ENCODE data around the gene ARHGAP10.
"Not testable (repeated sequence)": the region's sequence is repeated elsewhere in the genome, so short reads cannot be mapped to it uniquely, and the experiment has no call there.

ARHGAP10 gene

GRCh38 chr4:147991543-147992283 lies 259.8 kb downstream of the ARHGAP10 start:
- DNase-seq (ENCODE audit: low spot score), result no peak

DNA sequence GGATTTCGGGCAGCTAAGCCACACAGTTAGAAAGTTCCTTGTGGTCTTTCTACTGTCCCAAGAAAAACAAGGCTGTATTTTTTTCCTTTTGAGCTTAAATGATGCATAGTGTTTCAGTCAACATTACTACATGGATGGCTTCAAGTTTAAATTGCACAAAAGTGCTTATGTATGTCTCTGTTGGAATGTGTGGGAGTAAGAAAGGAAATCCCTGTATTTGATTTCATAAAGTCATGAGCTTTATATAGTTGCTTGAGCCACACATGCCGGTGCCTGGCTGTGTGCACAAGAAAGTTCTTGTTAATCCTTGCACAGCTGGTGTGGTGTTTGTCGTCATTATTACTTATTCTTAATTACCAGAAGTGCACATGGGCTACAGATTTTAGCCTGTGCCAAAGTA lies 262.2 kb downstream of the ARHGAP10 start:
- no peak for DNase-seq (ENCODE audit: low spot score)

DNA sequence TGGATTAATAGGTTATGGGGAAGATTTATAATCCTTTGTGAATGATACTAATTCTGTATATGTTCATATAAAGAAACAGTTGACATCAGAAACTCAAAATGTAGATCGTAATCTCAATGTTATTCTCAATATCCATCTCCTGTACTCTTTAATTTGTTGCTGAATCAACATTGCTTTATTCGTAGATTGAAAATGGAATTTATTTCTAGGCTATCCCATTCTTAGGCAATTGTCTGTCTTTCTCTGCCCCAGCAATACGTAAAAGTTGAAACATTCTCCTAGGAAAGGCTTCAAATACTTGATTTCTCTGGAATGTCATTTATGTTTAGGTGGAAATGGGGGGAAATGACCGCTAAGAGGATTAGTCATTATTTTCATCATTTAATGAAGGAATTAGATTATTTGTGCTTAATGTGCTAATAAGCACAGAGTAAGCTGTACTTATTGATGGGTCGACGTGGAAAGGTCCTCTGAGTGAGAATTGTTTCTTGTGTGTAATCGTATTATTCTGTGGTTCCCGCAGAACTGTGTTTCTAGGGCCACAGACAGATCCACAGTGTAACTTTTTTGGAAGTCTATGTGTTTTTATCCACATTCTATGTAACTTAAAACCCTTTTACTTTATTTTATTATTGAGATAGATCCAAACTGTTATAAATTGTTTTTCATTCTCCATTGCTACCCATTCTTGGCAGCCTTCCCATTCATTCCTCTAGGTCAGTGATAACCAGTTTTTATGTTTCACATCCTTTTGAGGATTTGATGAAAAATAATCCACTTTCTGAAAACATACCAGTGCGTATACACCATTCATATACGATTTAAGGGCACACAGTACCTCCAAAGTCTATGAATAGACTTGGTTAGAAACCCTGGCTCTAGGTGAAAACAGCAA lies 262.9 kb downstream of the ARHGAP10 start:
- DNase-seq (ENCODE audit: low spot score), result no peak

GRCh38 chr4:147996859-147997258 lies 265.0 kb downstream of the ARHGAP10 start:
- no peak for DNase-seq (ENCODE audit: low spot score)

DNA sequence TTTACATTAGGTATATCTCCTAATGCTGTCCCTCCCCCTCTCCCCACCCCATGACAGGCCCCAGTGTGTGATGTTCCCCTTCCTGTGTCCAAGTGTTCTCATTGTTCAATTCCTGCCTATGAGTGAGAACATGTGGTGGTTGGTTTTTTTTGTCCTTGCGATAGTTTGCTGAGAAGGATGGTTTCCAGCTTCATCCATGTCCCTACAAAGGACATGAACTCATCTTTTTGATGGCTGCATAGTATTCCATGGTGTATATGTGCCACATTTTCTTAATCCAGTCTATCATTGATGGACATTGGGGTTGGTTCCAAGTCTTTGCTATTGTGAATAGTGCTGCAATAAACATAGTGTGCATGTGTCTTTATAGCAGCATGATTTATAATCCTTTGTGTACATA lies 268.1 kb downstream of the ARHGAP10 start:
- DNase-seq (ENCODE audit: low spot score), result not testable (repeated sequence)

GRCh38 chr4:148004228-148004857 lies 272.5 kb downstream of the ARHGAP10 start:
- DNase-seq (ENCODE audit: low spot score), result no peak

DNA sequence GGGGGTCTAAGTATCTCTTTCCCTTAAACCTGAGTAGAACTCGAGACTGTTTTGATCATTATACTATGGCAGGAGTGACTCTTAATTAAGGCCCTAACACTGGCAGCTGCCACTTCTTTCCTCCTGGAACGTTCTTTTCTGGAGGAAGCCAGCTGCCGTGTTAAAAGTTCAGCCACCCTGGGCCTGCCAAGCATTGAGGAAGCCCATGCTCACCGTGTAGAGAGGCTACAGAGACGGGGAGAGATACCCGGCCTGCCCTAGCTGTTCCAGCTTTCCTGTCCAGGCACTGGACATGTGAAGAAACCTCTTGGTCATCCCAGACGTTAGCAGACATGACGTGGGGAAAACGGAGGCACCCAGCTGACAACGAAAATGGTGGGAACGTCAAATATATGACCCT lies 274.1 kb downstream of the ARHGAP10 start:
- no peak for DNase-seq (ENCODE audit: low spot score)

GRCh38 chr4:148007314-148007760 lies 275.4 kb downstream of the ARHGAP10 start:
- no peak for DNase-seq (ENCODE audit: low spot score)

DNA sequence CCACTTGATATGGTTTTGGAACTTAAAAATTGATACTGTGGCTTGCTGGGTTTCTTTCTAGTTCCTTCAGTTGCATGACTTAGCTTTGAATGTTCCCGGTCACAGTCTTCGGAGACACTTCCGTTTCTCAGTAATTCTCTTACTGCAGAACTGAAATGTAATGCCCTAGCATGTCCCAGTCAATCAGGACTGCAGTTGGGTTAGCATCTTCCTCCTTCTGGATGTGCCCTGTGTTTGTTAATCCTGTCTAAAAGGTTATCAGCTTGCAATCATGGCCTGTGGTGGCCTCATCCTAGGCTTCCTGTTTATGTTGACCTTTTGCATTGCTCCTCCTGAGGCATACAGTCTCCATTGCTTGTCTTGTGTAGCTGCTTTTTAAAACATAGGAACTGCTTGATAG lies 275.9 kb downstream of the ARHGAP10 start:
- DNase-seq (ENCODE audit: low spot score), result no peak

GRCh38 chr4:148015058-148015457 lies 283.2 kb downstream of the ARHGAP10 start:
- DNase-seq (ENCODE audit: low spot score), result no peak

- DNase-seq (ENCODE audit: low spot score), result no peak
Measured at GRCh38 chr4:148015468-148015867, 283.6 kb downstream of the ARHGAP10 start.

GRCh38 chr4:148016063-148016637 lies 284.3 kb downstream of the ARHGAP10 start:
- DNase-seq (ENCODE audit: low spot score), result no peak

GRCh38 chr4:148017801-148018200 lies 285.9 kb downstream of the ARHGAP10 start:
- no peak for DNase-seq (ENCODE audit: low spot score)

DNA sequence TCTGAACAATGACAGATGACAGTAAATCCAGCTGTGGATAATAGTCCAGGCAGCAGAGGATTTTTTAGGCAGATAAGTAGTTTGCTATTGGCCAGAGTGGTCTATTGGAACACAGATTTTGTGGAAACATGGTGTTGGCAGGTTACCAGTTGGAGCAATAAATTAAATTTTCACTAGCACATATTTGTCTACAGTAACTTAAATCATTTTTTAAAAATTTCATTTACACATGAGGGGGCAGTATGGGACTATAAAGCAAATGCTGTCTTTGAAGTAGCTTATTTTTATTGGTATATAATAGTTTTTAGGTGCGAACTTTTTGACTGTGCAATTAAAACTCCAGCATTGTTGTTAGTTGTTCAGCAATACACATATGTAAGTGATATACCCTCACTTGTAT lies 289.8 kb downstream of the ARHGAP10 start:
- no peak for DNase-seq (ENCODE audit: low spot score)

- no peak for DNase-seq (ENCODE audit: low spot score)
Measured at GRCh38 chr4:148022975-148023374, 291.1 kb downstream of the ARHGAP10 start.

DNA sequence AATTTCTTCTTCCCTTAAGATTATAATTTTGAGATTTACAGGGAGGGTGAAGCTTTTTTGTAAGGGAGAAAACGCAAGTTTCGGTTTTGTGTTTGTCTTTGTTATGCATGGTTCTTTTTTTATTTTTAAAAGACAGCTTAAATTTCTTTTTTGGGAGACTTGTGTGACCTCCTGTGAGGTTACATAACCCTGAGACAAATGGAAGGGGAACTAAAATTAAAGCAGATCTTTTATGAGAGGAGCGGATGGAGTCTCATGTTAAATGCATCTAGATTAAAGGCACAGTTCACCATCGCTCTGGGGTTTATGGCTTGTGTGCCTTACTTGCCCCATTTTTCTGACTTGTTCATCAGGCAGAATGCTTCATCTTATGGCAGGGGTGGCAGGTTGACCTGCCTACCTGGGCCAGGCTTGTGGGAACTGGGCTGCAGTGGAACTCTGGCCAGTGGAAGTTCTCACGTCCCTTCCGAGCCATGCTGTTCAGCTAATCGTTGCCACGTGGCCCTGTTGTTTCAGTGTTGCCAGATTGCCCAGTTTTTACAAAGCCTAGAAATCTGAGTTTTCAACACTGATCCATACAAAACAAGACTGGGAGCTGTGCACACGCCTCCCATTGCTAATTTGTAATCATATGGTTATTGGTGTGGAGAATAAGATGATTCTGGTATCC lies 291.8 kb downstream of the ARHGAP10 start:
- no peak for DNase-seq (ENCODE audit: low spot score)

DNA sequence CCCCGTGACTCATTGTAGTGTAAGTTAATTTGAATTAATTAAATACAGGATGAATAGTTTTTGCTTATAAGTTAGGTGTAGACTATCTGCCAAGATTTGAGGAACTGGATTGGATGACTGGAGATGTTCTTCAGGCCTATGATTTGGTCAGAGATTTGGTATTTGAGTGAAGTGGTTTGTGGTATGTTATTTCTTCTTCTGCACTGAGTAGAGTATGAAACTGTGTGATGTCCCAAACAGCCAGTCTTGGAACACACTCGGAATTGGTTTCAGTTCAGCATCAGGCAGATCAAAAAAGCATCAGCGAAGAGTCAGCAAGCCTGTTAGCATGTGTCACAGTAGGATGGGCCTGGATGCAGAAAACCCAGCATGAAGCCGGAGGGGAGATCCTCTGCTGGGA lies 294.1 kb downstream of the ARHGAP10 start:
- no peak for DNase-seq (ENCODE audit: low spot score)

GRCh38 chr4:148027201-148027600 lies 295.3 kb downstream of the ARHGAP10 start:
- DNase-seq (ENCODE audit: low spot score), result no peak

DNA sequence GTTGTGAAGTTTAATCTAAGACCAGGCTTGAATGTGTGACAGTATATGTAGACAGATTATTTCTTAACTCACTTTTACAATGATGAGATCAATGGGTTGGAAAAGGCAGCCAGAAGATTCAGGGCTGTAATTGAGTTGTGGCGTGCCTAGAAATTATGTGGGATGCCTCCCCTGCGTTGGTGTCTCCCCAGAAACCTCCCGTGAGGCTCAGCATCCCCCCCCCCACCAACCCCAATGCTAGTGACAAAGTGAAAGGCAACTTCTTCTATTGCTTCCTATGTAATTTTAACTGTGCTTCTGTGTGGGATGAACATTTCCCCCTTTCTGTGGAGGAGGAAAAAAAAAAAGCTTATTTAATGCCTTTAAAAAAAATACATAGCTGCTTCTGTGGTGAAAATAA lies 297.9 kb downstream of the ARHGAP10 start:
- DNase-seq (ENCODE audit: low spot score), result no peak

DNA sequence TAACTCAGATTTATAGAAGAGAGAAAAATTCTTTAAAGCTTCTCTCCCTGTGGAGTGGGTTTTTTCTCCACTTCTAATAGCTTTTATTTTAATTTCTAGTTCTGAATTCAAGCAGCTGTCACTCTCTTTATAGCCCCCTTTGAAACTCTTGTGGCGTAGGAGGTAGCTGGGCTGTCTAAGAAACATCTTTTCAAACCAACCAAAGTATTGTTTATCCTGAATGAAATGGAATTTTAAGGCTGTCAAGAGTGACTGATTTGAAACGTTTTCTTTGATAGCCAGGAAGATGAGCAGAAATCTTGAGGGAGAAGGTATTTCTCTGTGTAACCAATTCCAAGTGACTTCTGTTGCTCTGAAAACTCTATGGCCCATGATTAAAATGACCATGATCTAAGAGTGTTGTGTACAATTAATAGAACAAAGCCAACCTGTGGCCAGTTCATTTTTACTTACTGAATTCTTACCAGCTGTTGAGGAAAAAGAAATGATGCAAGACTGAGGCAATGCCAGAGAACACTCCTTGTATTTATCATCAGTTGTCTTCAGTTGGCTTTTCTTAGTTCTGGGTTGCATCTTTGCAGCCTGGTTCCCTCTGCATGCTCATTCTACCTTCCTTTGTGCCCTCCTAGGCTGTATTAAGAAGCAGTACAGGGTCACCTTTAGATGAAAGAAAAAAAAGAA lies 298.4 kb downstream of the ARHGAP10 start:
- DNase-seq (ENCODE audit: low spot score), result no peak

GRCh38 chr4:148034813-148035212 lies 302.9 kb downstream of the ARHGAP10 start:
- no peak for DNase-seq (ENCODE audit: low spot score)

Data from activated CD4-positive, alpha-beta T cell treated with anti-CD3 and anti-CD28 coated beads, Interleukin-2, Interleukin-4, amounts not matched to agents 100 ng/mL and 50 ng/mL, durations not matched to agents 16 hours and 8 hours (primary cell).